Keratinocyte (primary cell): ENCODE data around the gene TTC13. TPM values are rescaled to one million over a fixed set of nuclear protein-coding genes. Genes with fewer than 3 reads are reported as not detected.
"Not testable (repeated sequence)": the region's sequence is repeated elsewhere in the genome, so short reads cannot be mapped to it uniquely, and the experiment has no call there.

Experiments used
- DNase-seq: peaks from one replicate; pipeline ENCODE4 v3.0.0-alpha.2; 2011; ENCODE audit warnings: low read depth, missing footprints, low spot score
- FAIRE-seq: peaks from 2 replicates; lab custom pipeline; 2011; peaks lifted over from hg19 to GRCh38; lab: Jason Lieb, UNC
- H2AFZ ChIP-seq: 2 replicates; pipeline ENCODE4 v1.6.0; 2012; ENCODE audit warnings: low read length, control low read depth, inconsistent platforms; ENCODE audit not compliant: control insufficient read depth
- H3K27ac ChIP-seq: 2 replicates; pipeline ENCODE4 v1.5.1; 2011; ENCODE audit warnings: low read length; ENCODE audit not compliant: control insufficient read depth, insufficient read depth
- H3K27me3 ChIP-seq: 3 replicates; pipeline ENCODE4 v1.6.0; 2011; ENCODE audit warnings: low read length; ENCODE audit not compliant: control insufficient read depth, insufficient read depth; ENCODE audit errors: extremely low read depth
- H3K36me3 ChIP-seq, 2 experiments: 2 replicates in 1 of 2; 3 replicates in 1 of 2; pipeline ENCODE4 v1.5.1; 2011; ENCODE audit warnings: low read length in 2 of 2, mild to moderate bottlenecking in 1 of 2; ENCODE audit not compliant: control insufficient read depth in 2 of 2, insufficient read depth in 2 of 2; ENCODE audit errors: extremely low read depth in 1 of 2
- H3K4me1 ChIP-seq: 3 replicates; pipeline ENCODE4 v1.5.1; 2011; ENCODE audit warnings: low read length; ENCODE audit not compliant: control insufficient read depth, insufficient read depth; ENCODE audit errors: extremely low read depth
- H3K4me2 ChIP-seq: 3 replicates; pipeline ENCODE4 v1.6.0; 2011; ENCODE audit warnings: low read depth, low read length; ENCODE audit not compliant: control insufficient read depth, insufficient read depth; ENCODE audit errors: extremely low read depth
- H3K4me3 ChIP-seq, 3 experiments: fragments of 200-600 bp in 1 of 3; sonication (generic) in 1 of 3; 2 replicates in 2 of 3; 3 replicates in 1 of 3; pipeline ENCODE4 v1.5.1; 2011 to 2016; ENCODE audit warnings: low read length in 3 of 3, mild to moderate bottlenecking in 3 of 3, control low read depth in 2 of 3, inconsistent platforms in 1 of 3, low read depth in 1 of 3, mixed read lengths in 1 of 3, mixed run types in 1 of 3, moderate library complexity in 1 of 3; ENCODE audit not compliant: control insufficient read depth in 2 of 3, insufficient read depth in 2 of 3; ENCODE audit errors: extremely low read depth in 1 of 3
- H3K79me2 ChIP-seq: 2 replicates; pipeline ENCODE4 v1.6.0; 2012; ENCODE audit warnings: low read length; ENCODE audit not compliant: control insufficient read depth, insufficient read depth
- H3K9ac ChIP-seq: 3 replicates; pipeline ENCODE4 v1.6.0; 2011; ENCODE audit warnings: low read length; ENCODE audit not compliant: control insufficient read depth, insufficient read depth; ENCODE audit errors: extremely low read depth
- H3K9me1 ChIP-seq: 3 replicates; pipeline ENCODE4 v1.6.0; 2011; ENCODE audit warnings: low read length; ENCODE audit not compliant: control insufficient read depth, insufficient read depth; ENCODE audit errors: extremely low read depth
- H3K9me3 ChIP-seq: 2 replicates; pipeline ENCODE4 v1.5.1; 2012; ENCODE audit warnings: low read depth, low read length; ENCODE audit not compliant: control insufficient read depth
- H4K20me1 ChIP-seq: 3 replicates; pipeline ENCODE4 v1.6.0; 2011; ENCODE audit warnings: low read length; ENCODE audit not compliant: control insufficient read depth, insufficient read depth; ENCODE audit errors: extremely low read depth
- CTCF ChIP-seq, 3 experiments: IDR thresholded peaks in 1 of 3; conservative IDR thresholded peaks in 1 of 3; optimal IDR thresholded peaks in 1 of 3; 2 replicates in 2 of 3; 3 replicates in 1 of 3; pipeline versions ENCODE3 to v1.5.1; 2011; ENCODE audit warnings: low read length in 3 of 3, mild to moderate bottlenecking in 3 of 3, moderate library complexity in 2 of 3, control low read depth in 1 of 3, inconsistent platforms in 1 of 3; ENCODE audit not compliant: insufficient read depth in 2 of 3; ENCODE audit errors: extremely low read depth in 1 of 3
- EZH2 ChIP-seq: IDR thresholded peaks from one replicate; pipeline ENCODE4 v1.6.1; 2012; ENCODE audit warnings: inconsistent platforms, mild to moderate bottlenecking, low read length, moderate library complexity
- dilution Hi-C: fragments of 300-500 bp; cut with MboI; formaldehyde crosslinking; loops from one replicate; pipeline ENCODE4 v1.7.0; 2020; ENCODE audit warnings: low sequenced_read_pairs; ENCODE audit not compliant: extremely low pct_ligation_motif_present
- polyA plus RNA-seq, 5 experiments: library from polyadenylated mRNA; depleted of rRNA in 3 of 5; stranded (reverse) in 3 of 5; stranded (forward) in 1 of 5; unstranded in 1 of 5; fragments of >200 nt; gene quantifications; 1 replicate in 1 of 5; 2 replicates in 3 of 5; 3 replicates in 1 of 5; pipeline versions ENCODE4 v1.2.1 to v1.2.3, GENCODE V29; 2011 to 2012; ENCODE audit warnings: missing spikeins in 2 of 5, low read depth in 1 of 5, low replicate concordance in 1 of 5

The TTC13 gene
- polyA plus RNA-seq, 1 donor (not counting 4 experiments of a cell fraction or from before 2014, with no cell fraction given), result 8.3 TPM

GRCh38 chr1:230984622-230985515, 6.2 kb upstream of the TTC13 start:
- H3K9me1 ChIP-seq, H3K27me3 ChIP-seq, H4K20me1 ChIP-seq, H3K4me1 ChIP-seq, DNase-seq, H3K9ac ChIP-seq, dilution Hi-C loops, FAIRE-seq, H3K36me3 ChIP-seq, H3K27ac ChIP-seq, H3K4me3 ChIP-seq, H2AFZ ChIP-seq, H3K9me3 ChIP-seq, H3K4me2 ChIP-seq: not testable (repeated sequence)
- peaks cover 40% of the 10 kb centered on the region for H3K79me2 ChIP-seq

DNA sequence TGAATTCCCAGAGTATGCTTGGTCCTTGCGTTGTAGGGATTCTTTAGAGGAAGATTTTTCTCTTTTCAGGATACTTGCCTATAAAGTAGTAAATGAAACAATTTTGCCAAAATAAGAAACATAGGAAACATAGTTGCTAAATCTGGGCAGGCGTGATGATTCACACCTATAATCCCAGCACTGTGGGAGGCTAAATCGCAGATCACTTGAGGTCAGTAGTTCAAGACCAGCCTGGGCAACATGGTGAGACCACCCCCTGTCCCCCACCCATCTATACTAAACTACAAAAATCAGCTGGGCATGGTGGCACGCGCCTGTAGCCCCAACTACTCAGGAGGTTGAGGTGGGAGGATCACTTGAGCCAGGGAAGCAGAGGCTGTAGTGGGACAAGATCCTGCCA, 5.2 kb upstream of the TTC13 start:
- Histone ChIP-seq H3K4me2 (no peak overlapping the region), H3K4me3 (no peak overlapping the region), H3K9ac (no peak overlapping the region), H3K79me2 (peaks cover 49% of the 10 kb centered on the region), H4K20me1 (peaks cover 5% of the 10 kb centered on the region), H3K4me1 (peaks cover 3% of the 10 kb centered on the region), H2AFZ (no peak overlapping the region), H3K9me3 (no peaks in the 10 kb centered on the region), H3K9me1 (no peaks in the 10 kb centered on the region), H3K27ac (no peak overlapping the region), H3K27me3 (no peaks in the 10 kb centered on the region), H3K36me3 (peaks cover 6 to 9% of the 10 kb centered on the region in 2 experiments)
- FAIRE-seq, result no peak
- TF ChIP-seq EZH2 (no peak), CTCF (optimal IDR thresholded peaks at IDR 0.05 in 1 of 3, IDR thresholded peaks at IDR 0.05 in 1 of 3, conservative IDR thresholded peaks at IDR 0.05 in 1 of 3; ENCODE audit: extremely low read depth in 1 of 3, insufficient read depth in 2 of 3, low read length in 3 of 3) (no peak)
- DNase-seq, result no peak
- dilution Hi-C loops, result no loop called here
